Fibroblast of lung (primary cell): Measurements from ENCODE around the gene GARNL3.

Source experiments
- CTCF ChIP-seq, 2 donors: IDR thresholded peaks in 1 of 2; conservative IDR thresholded peaks in 1 of 2; 1 replicate in 1 of 2; 2 replicates in 1 of 2; pipeline ENCODE4 v1.5.1; 2011 to 2012; ENCODE audit warnings: low read length in 2 of 2, control low read depth in 1 of 2, inconsistent platforms in 1 of 2, low read depth in 1 of 2, mild to moderate bottlenecking in 1 of 2
- EZH2 ChIP-seq: IDR thresholded peaks from 2 replicates; pipeline ENCODE4 v1.5.1; 2012; ENCODE audit warnings: low read length, control low read depth, mild to moderate bottlenecking; ENCODE audit errors: missing control alignments

GRCh38 chr9:127334725-127335124, 70.2 kb downstream of the GARNL3 start:
- TF ChIP-seq CTCF (conservative IDR thresholded peaks at IDR 0.05 in 1 of 2, IDR thresholded peaks at IDR 0.05 in 1 of 2; ENCODE audit: low read depth in 1 of 2, low read length in 2 of 2) = no peak
- no peak for TF ChIP-seq EZH2
